B cell (primary cell): ENCODE results near the gene BHMT2. TPM values are rescaled to one million over a fixed set of nuclear protein-coding genes. Genes with fewer than 3 reads are reported as not detected.

ENCODE experiments used
- ATAC-seq: fragments of 200-7000 bp; cut with Tn5 transposase; one replicate; pipeline ENCODE4 v1.10.0; 2021; ENCODE audit warnings: low read depth, mild to moderate bottlenecking, moderate number of reproducible peaks, moderate library complexity
- CTCF ChIA-PET: fragments of 350-600 bp; sonication (Branson Sonifier 250); formaldehyde crosslinking; loops from one replicate; lab custom pipeline; 2021; ENCODE audit warnings: antibody characterized with exemption, inconsistent platforms; lab: Charles Lee
- POLR2A ChIA-PET: fragments of 350-600 bp; sonication (Branson Sonifier 250); formaldehyde crosslinking; loops from one replicate; lab custom pipeline; 2021; ENCODE audit warnings: antibody characterized with exemption; lab: Charles Lee
- DNase-seq: peaks from one replicate; pipeline ENCODE4 v3.0.0; 2013
- H2AFZ ChIP-seq: 2 replicates; pipeline ENCODE4 v1.6.1; 2012; ENCODE audit warnings: mild to moderate bottlenecking, low read depth, low read length; ENCODE audit not compliant: insufficient read depth, poor library complexity, severe bottlenecking
- H3K27ac ChIP-seq, 2 donors: 1 replicate in 1 of 2; 2 replicates in 1 of 2; pipeline ENCODE4 v1.5.1; 2012 to 2013; ENCODE audit warnings: low read length in 2 of 2, mild to moderate bottlenecking in 2 of 2, moderate library complexity in 1 of 2
- H3K27me3 ChIP-seq, 4 experiments: fragments of 200-600 bp in 1 of 4; sonication (generic) in 1 of 4; replicated peaks in 1 of 4; 1 replicate in 2 of 4; 2 replicates in 2 of 4; pipeline versions ENCODE4 v1.6.1 to v1.7.0; 2013 to 2016; ENCODE audit warnings: low read length in 3 of 4, mild to moderate bottlenecking in 2 of 4, mixed read lengths in 1 of 4, moderate library complexity in 1 of 4; ENCODE audit not compliant: insufficient read depth in 4 of 4, control insufficient read depth in 3 of 4; ENCODE audit errors: control extremely low read depth in 1 of 4
- H3K36me3 ChIP-seq, 2 experiments: replicated peaks in 1 of 2; 1 replicate in 1 of 2; 2 replicates in 1 of 2; pipeline versions ENCODE4 v1.6.1 to v1.7.1; 2013; ENCODE audit warnings: low read length in 1 of 2; ENCODE audit not compliant: insufficient read depth in 2 of 2, control insufficient read depth in 1 of 2; ENCODE audit errors: control extremely low read depth in 1 of 2, extremely low read depth in 1 of 2
- H3K4me1 ChIP-seq, 2 donors: fragments of 200-600 bp in 1 of 2; sonication (generic) in 1 of 2; 1 replicate in 1 of 2; 2 replicates in 1 of 2; pipeline versions ENCODE4 v1.5.1 to v1.6.1; 2013 to 2017; ENCODE audit warnings: low read length in 2 of 2; ENCODE audit not compliant: control insufficient read depth in 2 of 2, insufficient read depth in 2 of 2
- H3K4me2 ChIP-seq: replicated peaks from 2 replicates; pipeline ENCODE3; 2012; ENCODE audit warnings: mild to moderate bottlenecking, low read depth, low read length; ENCODE audit not compliant: poor library complexity, severe bottlenecking
- H3K4me3 ChIP-seq, 5 experiments: fragments of 200-600 bp in 1 of 5; sonication (generic) in 1 of 5; 1 replicate in 3 of 5; 2 replicates in 2 of 5; pipeline versions ENCODE4 v1.5.1 to v1.7.0; 2011 to 2016; ENCODE audit warnings: low read length in 4 of 5, mild to moderate bottlenecking in 4 of 5, low read depth in 2 of 5, control low read depth in 1 of 5, moderate library complexity in 1 of 5; ENCODE audit not compliant: insufficient read depth in 1 of 5; ENCODE audit errors: control extremely low read depth in 1 of 5, extremely low read depth in 1 of 5
- H3K79me2 ChIP-seq: fragments of 200-600 bp; sonication (generic); one replicate; pipeline ENCODE4 v1.6.0; 2016; ENCODE audit warnings: low read length; ENCODE audit not compliant: control insufficient read depth, insufficient read depth
- H3K9ac ChIP-seq: fragments of 200-600 bp; sonication (generic); 2 replicates; pipeline ENCODE4 v1.6.1; 2017; ENCODE audit warnings: mild to moderate bottlenecking, low read length, moderate library complexity
- H3K9me3 ChIP-seq, 3 donors: one replicate each; pipeline versions ENCODE4 v1.6.1 to v1.7.1; 2013; ENCODE audit warnings: low read length in 2 of 3; ENCODE audit not compliant: control insufficient read depth in 2 of 3, insufficient read depth in 1 of 3; ENCODE audit errors: control extremely low read depth in 1 of 3
- H4K20me1 ChIP-seq: 2 replicates; pipeline ENCODE4 v1.6.0; 2012; ENCODE audit warnings: mild to moderate bottlenecking, low read length; ENCODE audit not compliant: insufficient read depth, control insufficient read depth, poor library complexity, severe bottlenecking
- H3K27ac Mint-ChIP-seq: one replicate; pipeline ENCODE4 v1.8.0; 2021; ENCODE audit warnings: mixed read lengths
- H3K27me3 Mint-ChIP-seq: one replicate; pipeline ENCODE4 v1.8.0; 2021; ENCODE audit warnings: mixed read lengths
- H3K4me1 Mint-ChIP-seq: one replicate; pipeline ENCODE4 v1.8.0; 2021; ENCODE audit warnings: mixed read lengths
- H3K4me3 Mint-ChIP-seq: one replicate; pipeline ENCODE4 v1.8.0; 2021; ENCODE audit warnings: mixed read lengths
- H3K9me3 Mint-ChIP-seq: one replicate; pipeline ENCODE4 v1.8.0; 2022; ENCODE audit warnings: mixed read lengths; ENCODE audit not compliant: insufficient read depth
- EZH2 ChIP-seq: IDR thresholded peaks from 2 replicates; pipeline ENCODE4 v1.6.1; 2012; ENCODE audit warnings: borderline replicate concordance, low read depth, mild to moderate bottlenecking, moderate library complexity, low read length; ENCODE audit not compliant: insufficient read depth, poor library complexity, severe bottlenecking
- whole genome bisulfite sequencing: methylation state at CpG from one replicate; pipeline ENCODE4 v1.1.5; 2013; ENCODE audit warnings: missing lambda C conversion rate; ENCODE audit not compliant: insufficient coverage; 5-methylcytosine and 5-hydroxymethylcytosine counted together
- intact Hi-C: fragments of 100-400 bp; cut with micrococcal nuclease; formaldehyde crosslinking; loops from one replicate; pipeline ENCODE4 v1.10.0; 2022
- polyA plus RNA-seq: library from polyadenylated mRNA; depleted of rRNA; stranded (reverse); fragments of >200 nt; gene quantifications from 2 replicates; pipeline ENCODE4 v1.2.3, GENCODE V29; 2012
- total RNA-seq, 2 donors: library from RNA; stranded (reverse); fragments of 120-200 nt in 1 of 2; gene quantifications; 1 replicate in 1 of 2; 2 replicates in 1 of 2; pipeline versions ENCODE4 v1.2.3 to v1.2.4, GENCODE V29; 2013 to 2022
- TF ChIP-seq, protein P1 (sequence below): fragments of 200-600 bp; IDR thresholded peaks from one replicate; pipeline ENCODE4 v1.8.0; 2022; ENCODE audit warnings: antibody characterized with exemption, mild to moderate bottlenecking

The BHMT2 gene
- total and polyA plus RNA-seq, 2 donors (not counting 1 experiment from before 2014, with no cell fraction given): not detected

DNA sequence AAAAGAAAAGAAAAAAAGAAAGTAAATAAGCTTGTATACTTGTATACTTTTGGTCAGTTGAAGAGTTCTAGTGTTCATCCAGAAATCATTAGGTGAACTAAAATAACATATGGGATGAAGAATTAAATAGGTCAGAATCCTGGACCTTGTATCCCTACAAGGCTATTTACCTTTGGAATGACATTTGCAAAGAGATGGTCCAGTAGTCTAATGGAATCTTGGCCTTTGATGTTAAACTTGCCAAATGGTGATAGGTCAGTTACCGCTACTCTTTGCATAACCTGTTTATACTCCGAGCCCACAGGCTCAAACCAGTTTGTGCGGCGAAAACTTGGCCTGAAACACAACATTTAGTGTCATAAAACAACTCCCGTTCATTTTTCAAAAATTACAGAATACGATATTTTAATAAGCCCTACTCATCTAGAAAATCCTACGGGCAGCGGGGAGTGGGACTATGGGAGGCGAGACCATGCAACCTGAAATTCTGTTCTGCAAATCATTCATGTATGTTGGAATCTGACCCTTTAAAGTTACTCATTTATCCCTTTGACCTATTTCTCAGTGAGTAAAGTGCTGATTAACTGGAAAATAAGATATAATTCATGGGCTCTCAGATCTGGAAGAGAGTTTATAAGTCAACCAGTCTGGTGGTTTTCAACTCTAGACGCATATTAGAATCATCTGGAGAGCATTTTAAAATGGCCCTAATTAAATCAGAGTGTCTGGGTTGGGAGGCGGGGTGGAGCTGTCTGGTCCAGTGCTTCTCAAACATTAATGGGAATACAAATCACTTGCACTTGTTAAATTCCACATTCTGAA is 38.7 kb upstream of the BHMT2 start:
- no peak for ATAC-seq
- H3K36me3 ChIP-seq: no peaks in the 10 kb centered on the region
- H3K4me1 Mint-ChIP-seq: no peaks in the 10 kb centered on the region
- intact Hi-C loops: no loop called here
- H3K4me2 ChIP-seq: no peak overlapping the region
- H3K27ac ChIP-seq: no peak overlapping the region
- no peaks in the 10 kb centered on the region for H4K20me1 ChIP-seq
- no peak overlapping the region for H3K4me3 Mint-ChIP-seq
- H3K27ac Mint-ChIP-seq: no peak overlapping the region
- H3K27me3 ChIP-seq: peaks cover 0 to 8% (median 0%) of the 10 kb centered on the region in 4 experiments
- ChIA-PET CTCF (interaction anchor here (0.7 kb wide), 1 partner anchor 35 kb away, joined by 4 read pairs; no protein-coding TSS in a partner anchor), POLR2A (no interaction called here)
- H2AFZ ChIP-seq: no peak overlapping the region
- peaks cover 19% of the 10 kb centered on the region for H3K27me3 Mint-ChIP-seq
- WGBS: 93% methylated on average over 2 of the region's 11 CpGs
- no peak overlapping the region for H3K4me3 ChIP-seq
- H3K9ac ChIP-seq: no peak overlapping the region
- no peaks in the 10 kb centered on the region for H3K4me1 ChIP-seq
- no peak for DNase-seq
- no peaks in the 10 kb centered on the region for H3K9me3 Mint-ChIP-seq
- TF ChIP-seq EZH2: no peak
- TF ChIP-seq, protein P1, sequence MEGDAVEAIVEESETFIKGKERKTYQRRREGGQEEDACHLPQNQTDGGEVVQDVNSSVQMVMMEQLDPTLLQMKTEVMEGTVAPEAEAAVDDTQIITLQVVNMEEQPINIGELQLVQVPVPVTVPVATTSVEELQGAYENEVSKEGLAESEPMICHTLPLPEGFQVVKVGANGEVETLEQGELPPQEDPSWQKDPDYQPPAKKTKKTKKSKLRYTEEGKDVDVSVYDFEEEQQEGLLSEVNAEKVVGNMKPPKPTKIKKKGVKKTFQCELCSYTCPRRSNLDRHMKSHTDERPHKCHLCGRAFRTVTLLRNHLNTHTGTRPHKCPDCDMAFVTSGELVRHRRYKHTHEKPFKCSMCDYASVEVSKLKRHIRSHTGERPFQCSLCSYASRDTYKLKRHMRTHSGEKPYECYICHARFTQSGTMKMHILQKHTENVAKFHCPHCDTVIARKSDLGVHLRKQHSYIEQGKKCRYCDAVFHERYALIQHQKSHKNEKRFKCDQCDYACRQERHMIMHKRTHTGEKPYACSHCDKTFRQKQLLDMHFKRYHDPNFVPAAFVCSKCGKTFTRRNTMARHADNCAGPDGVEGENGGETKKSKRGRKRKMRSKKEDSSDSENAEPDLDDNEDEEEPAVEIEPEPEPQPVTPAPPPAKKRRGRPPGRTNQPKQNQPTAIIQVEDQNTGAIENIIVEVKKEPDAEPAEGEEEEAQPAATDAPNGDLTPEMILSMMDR: no peak
- H3K79me2 ChIP-seq: no peaks in the 10 kb centered on the region
- no peaks in the 10 kb centered on the region for H3K9me3 ChIP-seq

DNA sequence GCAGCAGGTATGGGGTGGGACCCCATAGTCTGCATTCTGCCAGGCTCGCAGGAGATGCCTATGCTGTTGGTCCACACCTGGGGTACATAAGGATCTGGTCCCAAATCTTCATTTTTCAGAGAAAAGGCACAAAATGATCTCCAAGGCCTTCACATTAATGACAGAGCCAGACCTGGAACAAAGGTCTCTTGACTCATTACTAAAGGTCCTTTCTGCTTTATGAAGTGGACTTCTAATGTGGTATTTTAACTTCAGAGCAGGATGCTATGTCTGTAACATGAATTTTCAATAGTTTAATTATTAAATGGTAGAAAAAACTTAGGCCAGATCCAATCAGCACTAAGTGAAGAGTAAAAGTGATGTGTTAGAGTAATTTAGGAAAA is 38.1 kb upstream of the BHMT2 start:
- no peak for ATAC-seq

More for the DNA sequence above, 38.1 kb upstream of the BHMT2 start:
- ChIA-PET POLR2A (no interaction called here), CTCF (no interaction called here)
- no peaks in the 10 kb centered on the region for H3K36me3 ChIP-seq
- Mint-ChIP-seq H3K4me1 (no peaks in the 10 kb centered on the region), H3K9me3 (no peaks in the 10 kb centered on the region), H3K4me3 (no peak overlapping the region), H3K27me3 (peaks cover 15% of the 10 kb centered on the region), H3K27ac (no peak overlapping the region)
- TF ChIP-seq, protein P1: no peak
- no peak for TF ChIP-seq EZH2
- 100% methylated on average over 1 of the region's 1 CpG for WGBS
- intact Hi-C loops: no loop called here
- peaks cover 0 to 8% (median 0%) of the 10 kb centered on the region in 4 experiments for H3K27me3 ChIP-seq
- no peaks in the 10 kb centered on the region for H3K79me2 ChIP-seq
- no peak overlapping the region for H3K9ac ChIP-seq
- H2AFZ ChIP-seq: no peak overlapping the region
- no peak overlapping the region for H3K27ac ChIP-seq
- no peak overlapping the region for H3K4me2 ChIP-seq
- H4K20me1 ChIP-seq: no peaks in the 10 kb centered on the region
- H3K4me3 ChIP-seq: no peak overlapping the region
- H3K9me3 ChIP-seq: no peaks in the 10 kb centered on the region
- no peaks in the 10 kb centered on the region for H3K4me1 ChIP-seq
- DNase-seq: no peak
